Liver (tissue), 9 donors: ENCODE results near the gene PRKAB1. TPM values are rescaled to one million over a fixed set of nuclear protein-coding genes. Genes with fewer than 3 reads are reported as not detected.

Experiments
- DNase-seq: peaks from one replicate; pipeline ENCODE4 v3.0.0-alpha.2; 2017; ENCODE audit warnings: low spot score
- H3K27ac ChIP-seq, 2 donors: one replicate each; pipeline ENCODE4 v1.7.0; 2013; ENCODE audit warnings: inconsistent platforms in 2 of 2, low read length in 2 of 2, control low read depth in 1 of 2, low read depth in 1 of 2, mild to moderate bottlenecking in 1 of 2
- H3K27me3 ChIP-seq, 4 donors: one replicate each; pipeline versions ENCODE4 v1.6.1 to v1.7.0; 2013; ENCODE audit warnings: low read length in 3 of 4, inconsistent platforms in 1 of 4, mild to moderate bottlenecking in 1 of 4, moderate library complexity in 1 of 4; ENCODE audit not compliant: control insufficient read depth in 4 of 4, insufficient read depth in 4 of 4
- H3K36me3 ChIP-seq, 4 donors: one replicate each; pipeline versions ENCODE4 v1.6.1 to v1.7.0; 2013; ENCODE audit warnings: low read length in 3 of 4, mild to moderate bottlenecking in 3 of 4, low read depth in 1 of 4, moderate library complexity in 1 of 4; ENCODE audit not compliant: control insufficient read depth in 4 of 4, insufficient read depth in 3 of 4
- H3K4me1 ChIP-seq, 4 donors: one replicate each; pipeline versions ENCODE4 v1.6.1 to v1.7.0; 2013; ENCODE audit warnings: low read length in 3 of 4, mild to moderate bottlenecking in 3 of 4, moderate library complexity in 1 of 4; ENCODE audit not compliant: control insufficient read depth in 4 of 4, insufficient read depth in 4 of 4
- H3K4me3 ChIP-seq, 3 donors: one replicate each; pipeline versions ENCODE4 v1.6.1 to v1.7.0; 2013; ENCODE audit warnings: low read length in 3 of 3, control low read depth in 1 of 3, low read depth in 1 of 3, mild to moderate bottlenecking in 1 of 3
- H3K9ac ChIP-seq, 2 donors: one replicate each; pipeline ENCODE4 v1.7.0; 2013; ENCODE audit warnings: low read length in 2 of 2, mild to moderate bottlenecking in 2 of 2, moderate library complexity in 2 of 2, control low read depth in 1 of 2, low read depth in 1 of 2
- H3K9me3 ChIP-seq, 4 donors: one replicate each; pipeline versions ENCODE4 v1.6.1 to v1.7.0; 2013; ENCODE audit warnings: low read length in 3 of 4; ENCODE audit not compliant: control insufficient read depth in 4 of 4
- ATF3 ChIP-seq: IDR thresholded peaks from 2 replicates; pipeline ENCODE4 v1.6.1; 2016; ENCODE audit warnings: antibody characterized with exemption
- CTCF ChIP-seq: fragments of 150-350 bp; IDR thresholded peaks from 2 replicates; pipeline ENCODE4 v1.5.1; 2017; ENCODE audit warnings: improper control_type of control experiment, low read depth, low read length; ENCODE audit not compliant: missing input control
- EGR1 ChIP-seq, 2 donors: IDR thresholded peaks; 2 replicates each; pipeline ENCODE4 v1.6.1; 2016 to 2018; ENCODE audit warnings: antibody characterized with exemption in 2 of 2, low read depth in 2 of 2
- FOXA1 ChIP-seq: IDR thresholded peaks from 2 replicates; pipeline ENCODE4 v1.6.1; 2016; ENCODE audit warnings: antibody characterized with exemption
- FOXA2 ChIP-seq: IDR thresholded peaks from 2 replicates; pipeline ENCODE4 v1.6.1; 2016; ENCODE audit warnings: antibody characterized with exemption
- GABPA ChIP-seq, 2 donors: IDR thresholded peaks in 1 of 2; conservative IDR thresholded peaks in 1 of 2; 2 replicates each; pipeline ENCODE4 v1.6.1; 2016; ENCODE audit warnings: antibody characterized with exemption in 2 of 2, mild to moderate bottlenecking in 1 of 2, moderate library complexity in 1 of 2
- HNF4A ChIP-seq, 2 donors: conservative IDR thresholded peaks; 2 replicates each; pipeline ENCODE4 v1.6.1; 2016; ENCODE audit warnings: antibody characterized with exemption in 2 of 2, mild to moderate bottlenecking in 2 of 2
- HNF4G ChIP-seq: IDR thresholded peaks from 2 replicates; pipeline ENCODE4 v1.6.1; 2016; ENCODE audit warnings: antibody characterized with exemption
- JUND ChIP-seq, 2 donors: IDR thresholded peaks; 2 replicates each; pipeline ENCODE4 v1.6.1; 2016; ENCODE audit warnings: antibody characterized with exemption in 2 of 2
- RAD21 ChIP-seq, 2 donors: IDR thresholded peaks; 2 replicates each; pipeline ENCODE4 v1.6.1; 2016; ENCODE audit warnings: antibody characterized with exemption in 2 of 2, mild to moderate bottlenecking in 2 of 2
- REST ChIP-seq: IDR thresholded peaks from 2 replicates; pipeline ENCODE4 v1.6.1; 2016; ENCODE audit warnings: antibody characterized with exemption, mild to moderate bottlenecking
- RXRA ChIP-seq, 2 donors: IDR thresholded peaks; 2 replicates each; pipeline ENCODE4 v1.6.1; 2017 to 2018; ENCODE audit warnings: antibody characterized with exemption in 2 of 2, mild to moderate bottlenecking in 1 of 2
- SP1 ChIP-seq: IDR thresholded peaks from 2 replicates; pipeline ENCODE4 v1.6.1; 2018; ENCODE audit warnings: antibody characterized with exemption, mild to moderate bottlenecking
- TAF1 ChIP-seq: conservative IDR thresholded peaks from 2 replicates; pipeline ENCODE4 v1.6.1; 2016; ENCODE audit warnings: antibody characterized with exemption, mild to moderate bottlenecking
- YY1 ChIP-seq: IDR thresholded peaks from 2 replicates; pipeline ENCODE4 v1.6.1; 2016; ENCODE audit warnings: antibody characterized with exemption, mild to moderate bottlenecking
- ZBTB33 ChIP-seq: IDR thresholded peaks from 2 replicates; pipeline ENCODE4 v1.6.1; 2016; ENCODE audit warnings: antibody characterized with exemption
- WGBS: extraction: QIAGEN DNeasy Blood & Tissue Kit; methylation state at CpG from one replicate; pipeline ENCODE4 v1.1.7; 2013; 5-methylcytosine and 5-hydroxymethylcytosine counted together
- polyA plus RNA-seq, 2 donors: library from polyadenylated mRNA; stranded (reverse) in 1 of 2; unstranded in 1 of 2; fragments of 200-250 nt in 1 of 2; fragments of >200 nt in 1 of 2; fragmentation: Nextera tagmentation in 1 of 2; extraction: Ambion mirVana in 1 of 2; gene quantifications; one replicate each; pipeline versions ENCODE4 v1.2.1 to v1.2.3, GENCODE V29; 2013 to 2015
- total RNA-seq, 2 donors: library from RNA; depleted of rRNA; stranded (reverse); fragments of >200 nt; gene quantifications; one replicate each; pipeline ENCODE4 v1.2.3, GENCODE V29; 2014
- TF ChIP-seq, protein P1 (sequence below): IDR thresholded peaks from 2 replicates; pipeline ENCODE4 v1.6.1; 2016; ENCODE audit warnings: antibody characterized with exemption
- donor health status: healthy.
- donor health status: healthy.
- donor health status: healthy.
- donor health status: healthy.
- donor health status: healthy.

Gene PRKAB1
- total and polyA plus RNA-seq, 4 donors = 10.5 to 29.9 (median 11.3) TPM

DNA sequence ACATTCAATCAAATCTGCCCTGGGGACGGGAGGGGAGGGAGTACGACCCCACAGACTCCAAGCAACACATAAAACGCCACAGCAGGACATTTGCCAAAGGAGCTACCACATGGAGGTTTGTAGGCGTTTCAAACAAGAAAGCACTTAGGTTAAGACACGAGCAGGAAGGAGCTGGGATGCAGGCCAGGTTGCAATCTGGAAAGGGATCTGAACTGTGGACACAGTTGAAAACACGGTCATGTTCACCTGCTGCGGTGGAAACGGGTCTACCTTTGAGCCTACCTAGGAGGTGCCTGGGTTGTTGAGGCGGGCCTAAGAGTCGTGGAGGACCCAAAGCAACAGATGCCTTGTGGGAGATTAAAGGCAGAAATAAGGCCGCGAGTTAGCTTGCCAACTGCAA is 18.4 kb downstream of the PRKAB1 start:
- Histone ChIP-seq H3K36me3 (peaks cover 0 to under 1% (median 0%) of the 10 kb centered on the region in 4 donors), H3K4me1 (peaks cover 14 to 54% (median 25%) of the 10 kb centered on the region in 4 donors), H3K9ac (no peak overlapping the region), H3K9me3 (no peaks in the 10 kb centered on the region), H3K27me3 (no peaks in the 10 kb centered on the region), H3K4me3 (no peak overlapping the region), H3K27ac (peak overlapping the region; percentile 86 to 88)
- 47% methylated on average over 12 of the region's 12 CpGs for WGBS
- no peak for DNase-seq
- TF ChIP-seq HNF4A (conservative IDR thresholded peaks at IDR 0.05) = peak; percentile 15 to 42
- TF ChIP-seq ATF3 = no peak
- TF ChIP-seq RXRA (IDR thresholded peaks at IDR 0.05) = peak; percentile 25 to 37

DNA sequence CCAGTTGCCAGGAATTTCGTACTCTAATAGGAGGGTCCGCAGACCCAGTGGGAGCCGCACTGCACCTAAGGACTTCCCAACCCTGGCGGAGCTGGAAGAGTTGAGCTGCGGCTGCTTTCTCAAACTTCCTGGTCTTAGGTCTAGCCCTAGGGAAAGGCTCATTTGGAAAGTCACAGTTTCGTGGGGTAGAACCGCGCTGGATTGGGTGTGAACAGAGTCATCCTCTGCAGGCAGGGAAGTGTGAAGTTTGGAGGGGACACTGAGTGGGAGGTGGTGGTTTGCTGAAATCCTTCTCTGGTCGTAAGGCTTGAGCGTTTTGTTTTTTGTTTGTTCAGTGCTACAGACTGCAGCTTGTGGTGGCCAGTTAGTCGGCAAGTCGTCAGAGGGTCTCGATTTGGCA is 18.8 kb downstream of the PRKAB1 start:
- no peak overlapping the region for H3K9ac ChIP-seq

GRCh38 chr12:119687406-119687805 is 19.5 kb downstream of the PRKAB1 start:
- DNase-seq = no peak
- Histone ChIP-seq H3K4me3 (no peak overlapping the region), H3K9ac (no peak overlapping the region), H3K27ac (no peak overlapping the region), H3K36me3 (no peaks in the 10 kb centered on the region), H3K4me1 (peaks cover 9 to 46% (median 20%) of the 10 kb centered on the region in 4 donors), H3K9me3 (no peaks in the 10 kb centered on the region), H3K27me3 (no peaks in the 10 kb centered on the region)
- WGBS = 79% methylated on average over 14 of the region's 14 CpGs
- TF ChIP-seq GABPA (IDR thresholded peaks at IDR 0.05 in 1 of 2, conservative IDR thresholded peaks at IDR 0.05 in 1 of 2) (no peak), FOXA2 (no peak), YY1 (no peak), SP1 (no peak), TAF1 (no peak), RAD21 (IDR thresholded peaks at IDR 0.05) (no peak), FOXA1 (no peak), CTCF (no peak), HNF4A (conservative IDR thresholded peaks at IDR 0.05) (no peak), REST (no peak), JUND (IDR thresholded peaks at IDR 0.05) (no peak), RXRA (IDR thresholded peaks at IDR 0.05) (no peak), HNF4G (no peak)
- TF ChIP-seq, protein P1, sequence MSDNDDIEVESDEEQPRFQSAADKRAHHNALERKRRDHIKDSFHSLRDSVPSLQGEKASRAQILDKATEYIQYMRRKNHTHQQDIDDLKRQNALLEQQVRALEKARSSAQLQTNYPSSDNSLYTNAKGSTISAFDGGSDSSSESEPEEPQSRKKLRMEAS = no peak

More for the DNA sequence above, 18.8 kb downstream of the PRKAB1 start:
- no peaks in the 10 kb centered on the region for H3K36me3 ChIP-seq
- 94% methylated on average over 13 of the region's 13 CpGs for WGBS
- TF ChIP-seq RAD21 (IDR thresholded peaks at IDR 0.05) (no peak), FOXA1 (no peak), ATF3 (no peak), ZBTB33 (no peak), RXRA (IDR thresholded peaks at IDR 0.05) (no peak), HNF4A (conservative IDR thresholded peaks at IDR 0.05) (no peak), EGR1 (IDR thresholded peaks at IDR 0.05; ENCODE audit: low read depth in 2 of 2) (no peak), SP1 (no peak), YY1 (no peak), FOXA2 (no peak)
- no peaks in the 10 kb centered on the region for H3K27me3 ChIP-seq
- H3K4me3 ChIP-seq = no peak overlapping the region
- no peak for DNase-seq
- peak overlapping the region in 1 of 2 donors; percentile 88 for H3K27ac ChIP-seq
- H3K4me1 ChIP-seq = peaks cover 10 to 53% (median 24%) of the 10 kb centered on the region in 4 donors
- H3K9me3 ChIP-seq = no peaks in the 10 kb centered on the region
